BJ (cell line): ENCODE data around the gene HBP1. TPM values are rescaled to one million over a fixed set of nuclear protein-coding genes. Genes with fewer than 3 reads are reported as not detected.

Experiments
- CTCF ChIA-PET: fragments of 350-600 bp; formaldehyde crosslinking; extraction: SDS; loops from one replicate; lab custom pipeline; 2021; ENCODE audit warnings: antibody characterized with exemption, inconsistent platforms; lab: Yijun Ruan, JAX
- POLR2A ChIA-PET: fragments of 300-600 bp; sonication (Branson Sonifier 250); formaldehyde crosslinking; extraction: SDS; loops from one replicate; lab custom pipeline; 2021; ENCODE audit warnings: antibody characterized with exemption; lab: Charles Lee
- DNase-seq: peaks from one replicate; pipeline ENCODE4 v3.0.0-alpha.2; 2011; ENCODE audit warnings: low read depth
- H3K27me3 ChIP-seq: 2 replicates; pipeline ENCODE4 v1.6.0; 2011; ENCODE audit warnings: low read length; ENCODE audit not compliant: control insufficient read depth, insufficient read depth
- H3K36me3 ChIP-seq: 2 replicates; pipeline ENCODE4 v1.5.1; 2011; ENCODE audit warnings: low read length; ENCODE audit not compliant: control insufficient read depth, insufficient read depth
- H3K4me3 ChIP-seq: 2 replicates; pipeline ENCODE4 v1.5.1; 2011; ENCODE audit warnings: low read depth, mild to moderate bottlenecking, control low read depth, low read length
- polyA plus RNA-seq: library from polyadenylated mRNA; depleted of rRNA; stranded (reverse); fragments of >200 nt; gene quantifications from 2 replicates; pipeline ENCODE4 v1.2.3, GENCODE V29; 2011
- TF ChIP-seq, protein P1 (sequence below): IDR thresholded peaks from 2 replicates; pipeline ENCODE4 v1.5.1; 2011; ENCODE audit warnings: low read depth, mild to moderate bottlenecking, control low read depth, inconsistent platforms, low read length, moderate library complexity; ENCODE audit not compliant: insufficient read depth

The HBP1 gene
- polyA plus RNA-seq, 1 experiment, result 49.9 TPM

DNA sequence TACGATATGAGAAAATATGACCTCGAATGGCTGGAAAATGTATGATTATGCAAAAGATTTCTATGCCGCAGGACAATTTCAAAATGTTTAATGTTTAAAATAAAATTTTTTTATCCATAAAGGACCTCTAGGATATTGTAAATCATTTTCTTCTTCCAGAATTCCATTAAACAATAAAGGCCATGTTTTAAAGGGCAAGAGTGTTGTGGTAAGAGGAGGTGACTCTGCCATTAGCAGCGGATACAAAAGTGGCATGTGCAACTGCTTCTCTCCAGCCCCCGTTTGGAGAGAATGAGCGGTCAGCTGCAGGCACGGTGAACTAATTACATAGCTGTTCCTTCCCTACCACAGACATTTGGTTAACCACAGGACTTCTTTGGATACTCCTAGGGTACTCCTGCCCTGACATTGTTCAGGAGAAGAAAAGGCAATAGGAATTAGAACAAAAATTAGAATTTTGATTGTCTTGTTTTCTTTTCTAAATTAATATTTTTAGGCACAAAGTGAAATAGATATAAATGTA, 63.8 kb downstream of the HBP1 start:
- no peak overlapping the region for H3K4me3 ChIP-seq
- TF ChIP-seq, protein P1, sequence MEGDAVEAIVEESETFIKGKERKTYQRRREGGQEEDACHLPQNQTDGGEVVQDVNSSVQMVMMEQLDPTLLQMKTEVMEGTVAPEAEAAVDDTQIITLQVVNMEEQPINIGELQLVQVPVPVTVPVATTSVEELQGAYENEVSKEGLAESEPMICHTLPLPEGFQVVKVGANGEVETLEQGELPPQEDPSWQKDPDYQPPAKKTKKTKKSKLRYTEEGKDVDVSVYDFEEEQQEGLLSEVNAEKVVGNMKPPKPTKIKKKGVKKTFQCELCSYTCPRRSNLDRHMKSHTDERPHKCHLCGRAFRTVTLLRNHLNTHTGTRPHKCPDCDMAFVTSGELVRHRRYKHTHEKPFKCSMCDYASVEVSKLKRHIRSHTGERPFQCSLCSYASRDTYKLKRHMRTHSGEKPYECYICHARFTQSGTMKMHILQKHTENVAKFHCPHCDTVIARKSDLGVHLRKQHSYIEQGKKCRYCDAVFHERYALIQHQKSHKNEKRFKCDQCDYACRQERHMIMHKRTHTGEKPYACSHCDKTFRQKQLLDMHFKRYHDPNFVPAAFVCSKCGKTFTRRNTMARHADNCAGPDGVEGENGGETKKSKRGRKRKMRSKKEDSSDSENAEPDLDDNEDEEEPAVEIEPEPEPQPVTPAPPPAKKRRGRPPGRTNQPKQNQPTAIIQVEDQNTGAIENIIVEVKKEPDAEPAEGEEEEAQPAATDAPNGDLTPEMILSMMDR, result no peak
- CTCF ChIA-PET, result interaction anchor here (1.7 kb wide), 1 partner anchor 9 kb away, joined by 3 read pairs; no protein-coding TSS in a partner anchor
- no peak for DNase-seq
- no peaks in the 10 kb centered on the region for H3K27me3 ChIP-seq
- H3K36me3 ChIP-seq, result peaks cover 2% of the 10 kb centered on the region; the same call in 1 of the 2 replicates
- POLR2A ChIA-PET, result no interaction called here

DNA sequence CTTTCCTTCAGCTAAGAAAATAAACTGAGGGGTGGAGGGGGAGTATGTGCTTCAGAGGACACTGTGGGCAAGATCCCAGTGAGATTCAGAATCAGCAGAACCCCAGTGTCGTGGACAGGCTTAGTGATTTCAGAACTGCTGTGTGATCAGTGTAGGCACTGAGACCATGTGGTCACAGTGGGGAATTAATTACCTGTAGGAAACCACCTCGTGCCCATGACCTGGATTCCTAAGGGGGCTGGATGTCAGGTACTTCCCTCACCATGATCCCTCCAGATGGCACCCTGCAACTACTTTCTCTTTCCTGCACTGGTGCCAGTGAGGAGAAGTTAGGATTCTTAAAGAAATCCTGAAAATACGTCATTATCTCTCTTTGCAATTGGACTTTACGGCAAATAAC, 64.4 kb downstream of the HBP1 start:
- H3K4me3 ChIP-seq, result no peak overlapping the region
- no peak for DNase-seq
- no peaks in the 10 kb centered on the region for H3K27me3 ChIP-seq
- peaks cover 2% of the 10 kb centered on the region; the same call in 1 of the 2 replicates for H3K36me3 ChIP-seq
- ChIA-PET CTCF (interaction anchor here (0.8 to 1.7 kb wide), 2 partner anchors 8 to 601 kb away, joined by 3 read pairs; no protein-coding TSS in a partner anchor), POLR2A (no interaction called here)
- TF ChIP-seq, protein P1, result no peak

DNA sequence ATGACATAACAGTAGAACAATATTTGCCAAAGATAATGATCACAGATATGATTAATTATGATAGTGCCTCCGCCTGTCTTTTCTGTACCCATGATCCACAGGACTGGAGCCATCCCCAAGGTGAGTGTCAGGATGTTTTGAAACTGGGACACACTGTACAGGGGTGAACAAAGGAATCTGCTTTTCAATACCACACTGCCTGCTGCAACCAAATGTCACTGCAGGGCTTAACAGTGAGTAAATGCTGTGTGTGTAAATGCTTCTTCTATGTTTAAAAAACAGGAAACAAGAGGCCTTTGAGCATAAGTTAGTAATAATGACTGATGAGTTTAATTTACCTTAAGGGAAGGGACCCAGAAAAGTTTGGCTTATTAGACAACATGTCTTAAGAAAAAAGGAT, 65.2 kb downstream of the HBP1 start:
- DNase-seq, result no peak
- POLR2A ChIA-PET, result no interaction called here
- Histone ChIP-seq H3K4me3 (no peak overlapping the region), H3K27me3 (no peaks in the 10 kb centered on the region), H3K36me3 (peaks cover 2% of the 10 kb centered on the region; the same call in 1 of the 2 replicates)
- CTCF ChIA-PET, result interaction anchor here (0.6 to 0.8 kb wide), 2 partner anchors 41 to 601 kb away, joined by 3 read pairs; no protein-coding TSS in a partner anchor
- TF ChIP-seq, protein P1, result no peak

DNA sequence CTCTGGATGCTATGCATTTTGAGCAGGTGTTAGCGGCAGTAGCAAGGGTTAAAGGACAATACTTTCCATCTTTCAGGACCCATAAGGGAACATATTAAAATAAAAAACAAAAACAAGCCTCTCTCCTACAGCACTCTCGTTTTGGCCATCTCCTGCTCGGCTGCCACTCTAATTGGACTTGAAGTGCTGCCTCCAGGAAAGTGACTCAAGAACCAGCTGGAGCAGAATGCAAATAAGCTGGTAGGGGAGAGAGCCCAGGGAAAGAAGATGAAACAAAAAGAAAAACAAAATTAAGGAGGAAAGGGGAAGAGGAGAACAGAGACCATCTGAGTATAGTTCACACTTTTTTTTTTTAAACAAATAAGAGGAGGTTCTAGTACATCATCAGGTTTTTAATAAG, 65.6 kb downstream of the HBP1 start:
- Histone ChIP-seq H3K4me3 (no peak overlapping the region), H3K27me3 (no peaks in the 10 kb centered on the region), H3K36me3 (peaks cover 2% of the 10 kb centered on the region; the same call in 1 of the 2 replicates)
- CTCF ChIA-PET, result interaction anchor here (0.6 kb wide), 1 partner anchor 41 kb away, joined by 3 read pairs; no protein-coding TSS in a partner anchor
- no peak for DNase-seq
- POLR2A ChIA-PET, result no interaction called here
- TF ChIP-seq, protein P1, result no peak

DNA sequence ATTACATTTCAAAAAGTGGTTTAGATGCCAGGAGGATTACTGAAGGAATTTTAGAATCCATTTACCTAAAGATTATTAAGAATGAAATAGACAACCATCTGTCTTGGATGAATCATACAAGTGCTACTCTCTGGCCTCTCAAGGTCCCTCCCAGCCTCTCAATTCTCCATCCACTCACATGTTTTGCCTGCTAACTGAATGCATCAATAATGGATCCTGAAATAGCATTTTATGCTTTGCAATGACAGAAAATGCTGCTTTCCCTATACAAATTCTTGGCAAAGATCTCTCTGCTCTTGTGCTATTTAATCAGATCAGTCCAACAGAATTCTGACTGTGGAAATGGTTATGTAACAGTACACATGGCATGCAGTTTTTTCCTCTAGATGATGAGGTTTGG, 68.1 kb downstream of the HBP1 start:
- ChIA-PET CTCF (no interaction called here), POLR2A (no interaction called here)
- no peak for DNase-seq
- Histone ChIP-seq H3K36me3 (peaks cover 2% of the 10 kb centered on the region; the same call in 1 of the 2 replicates), H3K27me3 (no peaks in the 10 kb centered on the region), H3K4me3 (no peak overlapping the region)
- TF ChIP-seq, protein P1, result no peak
